A673 (cell line): ENCODE data around the gene ABHD16B. TPM values are rescaled to one million over a fixed set of nuclear protein-coding genes. Genes with fewer than 3 reads are reported as not detected.

Source experiments
- BruUV-seq: library from RNA; stranded (reverse); fragments of 400-500 nt; replicated peaks from 2 replicates; lab custom pipeline; 2021; lab: Mats Ljungman, UMichigan
- CTCF ChIA-PET: fragments of 300-600 bp; sonication (Branson Sonifier 250); formaldehyde crosslinking; loops from one replicate; lab custom pipeline; 2022; ENCODE audit warnings: antibody characterized with exemption; lab: Charles Lee
- POLR2A ChIA-PET: fragments of 300-600 bp; sonication (Branson Sonifier 250); formaldehyde crosslinking; loops from one replicate; lab custom pipeline; 2022; ENCODE audit warnings: antibody characterized with exemption; ENCODE audit not compliant: low non-redundant PET; lab: Charles Lee
- DNase-seq: peaks from one replicate; pipeline ENCODE4 v3.0.0-alpha.2; 2015; ENCODE audit warnings: low spot score
- H3K27ac ChIP-seq: fragments of 200-600 bp; sonication (generic); 2 replicates; pipeline ENCODE4 v1.5.1; 2016; ENCODE audit warnings: mixed run types, low read depth, mild to moderate bottlenecking, mixed read lengths, antibody characterized with exemption, low read length; ENCODE audit not compliant: poor library complexity, severe bottlenecking
- H3K27me3 ChIP-seq: fragments of 200-600 bp; sonication (generic); replicated peaks from 2 replicates; pipeline ENCODE4 v1.6.1; 2017; ENCODE audit warnings: mixed run types, low read depth, mild to moderate bottlenecking, mixed read lengths, antibody characterized with exemption, low read length; ENCODE audit not compliant: insufficient read depth, poor library complexity
- H3K36me3 ChIP-seq: fragments of 200-600 bp; sonication (generic); 2 replicates; pipeline ENCODE4 v1.6.1; 2016; ENCODE audit warnings: mixed run types, mild to moderate bottlenecking, mixed read lengths, antibody characterized with exemption, low read length; ENCODE audit not compliant: insufficient read depth, poor library complexity, severe bottlenecking
- H3K4me1 ChIP-seq: fragments of 200-600 bp; sonication (generic); 2 replicates; pipeline ENCODE4 v1.6.1; 2017; ENCODE audit warnings: mixed run types, mild to moderate bottlenecking, mixed read lengths, antibody characterized with exemption, low read length; ENCODE audit not compliant: insufficient read depth, poor library complexity, severe bottlenecking
- H3K4me3 ChIP-seq: fragments of 200-600 bp; sonication (generic); 2 replicates; pipeline ENCODE4 v1.5.1; 2016; ENCODE audit warnings: low read depth, mixed run types, mild to moderate bottlenecking, mixed read lengths, low read length; ENCODE audit not compliant: poor library complexity, severe bottlenecking
- H3K9me3 ChIP-seq: fragments of 200-600 bp; sonication (generic); 2 replicates; pipeline ENCODE4 v1.6.1; 2016; ENCODE audit warnings: mixed run types, low read depth, mild to moderate bottlenecking, mixed read lengths, antibody characterized with exemption, low read length; ENCODE audit not compliant: poor library complexity, severe bottlenecking
- EZH2 ChIP-seq: fragments of 200-600 bp; sonication (generic); IDR thresholded peaks from 2 replicates; pipeline ENCODE4 v1.6.1; 2017; ENCODE audit warnings: borderline replicate concordance, low read depth, mild to moderate bottlenecking, mixed read lengths, antibody characterized with exemption, low read length; ENCODE audit not compliant: poor library complexity, severe bottlenecking
- intact Hi-C: fragments of 100-400 bp; cut with micrococcal nuclease; formaldehyde crosslinking; loops from one replicate; pipeline ENCODE4 v1.10.0; 2022; ENCODE audit not compliant: unreplicated experiment
- total RNA-seq: library from RNA; stranded (reverse); gene quantifications from 2 replicates; pipeline ENCODE4 v1.2.3, GENCODE V29; 2021
- TF ChIP-seq, protein P1 (sequence below): fragments of 300-800, 200-600 bp; sonication (generic); conservative IDR thresholded peaks from 2 replicates; pipeline ENCODE4 v1.5.1; 2017; ENCODE audit warnings: low read depth, mild to moderate bottlenecking, antibody characterized with exemption, low read length, moderate library complexity, mixed read lengths

ABHD16B gene
- total RNA-seq, 1 experiment from 2014 or later, result not detected

DNA sequence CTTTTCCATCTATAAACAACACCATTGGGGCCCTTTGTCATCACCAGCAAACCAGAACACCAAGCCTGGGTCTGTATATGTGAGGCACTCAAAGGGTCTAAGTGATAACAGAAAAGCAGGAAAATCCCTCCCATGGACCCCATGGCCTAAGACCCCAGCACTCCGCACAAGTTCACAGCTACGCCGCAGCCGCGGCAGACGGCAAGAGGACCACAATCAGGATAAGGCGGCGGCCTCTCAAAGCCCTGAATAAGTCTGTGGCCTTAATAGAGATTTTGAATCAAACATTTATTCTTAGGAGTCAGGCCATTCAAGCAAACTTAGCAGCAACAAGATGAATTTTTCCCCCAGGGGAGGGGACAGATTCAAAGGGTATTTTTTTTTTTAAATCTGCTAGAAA, 33.2 kb upstream of the ABHD16B start:
- POLR2A ChIA-PET, result no interaction called here
- Histone ChIP-seq H3K27ac (no peak overlapping the region), H3K4me3 (no peak overlapping the region), H3K36me3 (no peaks in the 10 kb centered on the region), H3K27me3 (peaks cover 42% of the 10 kb centered on the region), H3K9me3 (no peaks in the 10 kb centered on the region), H3K4me1 (no peaks in the 10 kb centered on the region)
- intact Hi-C loops, result no loop called here
- TF ChIP-seq EZH2, result no peak
- TF ChIP-seq, protein P1, sequence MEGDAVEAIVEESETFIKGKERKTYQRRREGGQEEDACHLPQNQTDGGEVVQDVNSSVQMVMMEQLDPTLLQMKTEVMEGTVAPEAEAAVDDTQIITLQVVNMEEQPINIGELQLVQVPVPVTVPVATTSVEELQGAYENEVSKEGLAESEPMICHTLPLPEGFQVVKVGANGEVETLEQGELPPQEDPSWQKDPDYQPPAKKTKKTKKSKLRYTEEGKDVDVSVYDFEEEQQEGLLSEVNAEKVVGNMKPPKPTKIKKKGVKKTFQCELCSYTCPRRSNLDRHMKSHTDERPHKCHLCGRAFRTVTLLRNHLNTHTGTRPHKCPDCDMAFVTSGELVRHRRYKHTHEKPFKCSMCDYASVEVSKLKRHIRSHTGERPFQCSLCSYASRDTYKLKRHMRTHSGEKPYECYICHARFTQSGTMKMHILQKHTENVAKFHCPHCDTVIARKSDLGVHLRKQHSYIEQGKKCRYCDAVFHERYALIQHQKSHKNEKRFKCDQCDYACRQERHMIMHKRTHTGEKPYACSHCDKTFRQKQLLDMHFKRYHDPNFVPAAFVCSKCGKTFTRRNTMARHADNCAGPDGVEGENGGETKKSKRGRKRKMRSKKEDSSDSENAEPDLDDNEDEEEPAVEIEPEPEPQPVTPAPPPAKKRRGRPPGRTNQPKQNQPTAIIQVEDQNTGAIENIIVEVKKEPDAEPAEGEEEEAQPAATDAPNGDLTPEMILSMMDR, result no peak
- no TSS peak for BruUV-seq
- CTCF ChIA-PET, result no interaction called here
- no peak for DNase-seq

DNA sequence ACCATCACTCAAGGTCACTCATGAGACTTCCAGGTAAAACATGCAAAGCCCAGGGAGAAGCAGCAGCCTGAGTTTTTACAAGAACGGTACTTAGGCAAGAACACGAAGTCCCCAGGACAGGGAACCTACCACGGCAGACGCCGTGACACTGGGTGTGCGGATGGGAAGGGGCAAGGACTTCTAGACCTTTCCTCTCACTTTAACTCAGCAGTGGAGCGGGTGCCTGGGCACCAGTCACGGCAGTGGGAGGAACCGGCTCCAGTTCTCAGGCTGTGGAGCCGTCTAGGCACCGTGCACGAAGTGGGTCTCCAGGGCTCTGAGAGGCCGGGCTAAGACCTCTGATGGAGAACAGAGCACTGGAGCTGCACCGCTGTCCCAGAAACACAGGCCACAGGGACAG, 32.8 kb upstream of the ABHD16B start:
- no TSS peak for BruUV-seq

DNA sequence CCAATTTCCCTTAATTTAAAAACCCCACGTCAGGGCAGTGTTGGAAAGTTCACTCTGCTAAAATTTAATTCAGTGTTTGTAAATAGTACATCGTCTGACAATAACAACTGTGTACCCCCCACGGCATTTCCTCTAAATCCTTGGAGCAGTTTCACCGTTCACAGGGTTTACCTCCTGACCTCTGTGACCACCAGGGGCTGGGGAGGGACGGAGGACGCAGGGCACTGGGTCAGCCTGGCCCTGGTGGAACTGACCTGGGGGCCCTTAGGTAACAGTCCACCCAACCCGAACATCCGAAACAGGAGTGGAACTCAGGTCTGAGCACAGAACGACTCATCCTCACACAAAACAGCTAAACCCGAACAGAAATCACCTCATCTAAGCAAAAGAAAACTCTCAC, 32.3 kb upstream of the ABHD16B start:
- DNase-seq, result no peak
- Histone ChIP-seq H3K4me3 (no peak overlapping the region), H3K36me3 (no peaks in the 10 kb centered on the region), H3K4me1 (no peaks in the 10 kb centered on the region), H3K27me3 (peaks cover 40% of the 10 kb centered on the region), H3K9me3 (no peaks in the 10 kb centered on the region), H3K27ac (no peak overlapping the region)
- POLR2A ChIA-PET, result no interaction called here
- intact Hi-C loops, result no loop called here
- no TSS peak for BruUV-seq
- TF ChIP-seq, protein P1, result no peak
- no peak for TF ChIP-seq EZH2
- CTCF ChIA-PET, result no interaction called here

More for the DNA sequence above, 32.8 kb upstream of the ABHD16B start:
- ChIA-PET POLR2A (no interaction called here), CTCF (no interaction called here)
- Histone ChIP-seq H3K27ac (no peak overlapping the region), H3K27me3 (peaks cover 42% of the 10 kb centered on the region), H3K4me3 (no peak overlapping the region), H3K9me3 (no peaks in the 10 kb centered on the region), H3K36me3 (no peaks in the 10 kb centered on the region), H3K4me1 (no peaks in the 10 kb centered on the region)
- TF ChIP-seq, protein P1, result no peak
- TF ChIP-seq EZH2, result no peak
- intact Hi-C loops, result no loop called here
- DNase-seq, result no peak
